GM13976 (cell line): ENCODE results near the gene UTP4.
"Not testable (repeated sequence)": the region's sequence is repeated elsewhere in the genome, so short reads cannot be mapped to it uniquely, and the experiment has no call there.

ENCODE experiments used
- DNase-seq: peaks from one replicate; pipeline ENCODE4 v3.0.0; 2012; ENCODE audit warnings: low spot score
- in situ Hi-C: fragments of 300-500 bp; cut with MboI; formaldehyde crosslinking; loops from one replicate; pipeline ENCODE4 v1.12.0; 2022; ENCODE audit warnings: low sequenced_read_pairs, mixed read lengths, inconsistent platforms; ENCODE audit not compliant: unreplicated experiment
- TF ChIP-seq, protein P1 (sequence below): IDR thresholded peaks from 2 replicates; pipeline ENCODE4 v1.5.1; 2012; ENCODE audit warnings: borderline replicate concordance, mild to moderate bottlenecking; ENCODE audit not compliant: insufficient read depth; ENCODE audit errors: extremely low read depth, missing control alignments, control extremely low read depth

Gene UTP4

DNA sequence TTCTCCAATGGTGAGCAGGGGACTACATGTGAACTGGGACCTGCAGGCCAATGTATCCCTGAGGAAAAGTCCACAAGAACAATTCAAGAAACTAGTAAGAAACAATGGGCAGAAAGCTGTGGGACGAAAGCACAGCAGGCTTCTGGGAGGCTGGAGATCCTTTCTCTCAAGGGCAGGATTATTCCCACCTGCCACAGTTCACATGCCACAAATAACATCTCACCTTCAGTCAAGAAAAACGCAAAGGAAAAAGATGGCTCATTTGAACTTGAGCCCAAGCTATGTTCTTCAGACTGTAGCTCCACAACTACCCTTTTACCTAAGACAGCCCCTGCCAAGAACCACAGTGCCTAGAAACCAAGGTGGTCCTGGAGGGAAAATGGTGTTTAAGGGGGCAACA lies 14.0 kb upstream of the UTP4 start:
- no peak for DNase-seq
- in situ Hi-C loops = loop anchor here (10.0 to 25.0 kb wide), 2 partner anchors 256 to 414 kb away; no protein-coding TSS in a partner anchor
- TF ChIP-seq, protein P1, sequence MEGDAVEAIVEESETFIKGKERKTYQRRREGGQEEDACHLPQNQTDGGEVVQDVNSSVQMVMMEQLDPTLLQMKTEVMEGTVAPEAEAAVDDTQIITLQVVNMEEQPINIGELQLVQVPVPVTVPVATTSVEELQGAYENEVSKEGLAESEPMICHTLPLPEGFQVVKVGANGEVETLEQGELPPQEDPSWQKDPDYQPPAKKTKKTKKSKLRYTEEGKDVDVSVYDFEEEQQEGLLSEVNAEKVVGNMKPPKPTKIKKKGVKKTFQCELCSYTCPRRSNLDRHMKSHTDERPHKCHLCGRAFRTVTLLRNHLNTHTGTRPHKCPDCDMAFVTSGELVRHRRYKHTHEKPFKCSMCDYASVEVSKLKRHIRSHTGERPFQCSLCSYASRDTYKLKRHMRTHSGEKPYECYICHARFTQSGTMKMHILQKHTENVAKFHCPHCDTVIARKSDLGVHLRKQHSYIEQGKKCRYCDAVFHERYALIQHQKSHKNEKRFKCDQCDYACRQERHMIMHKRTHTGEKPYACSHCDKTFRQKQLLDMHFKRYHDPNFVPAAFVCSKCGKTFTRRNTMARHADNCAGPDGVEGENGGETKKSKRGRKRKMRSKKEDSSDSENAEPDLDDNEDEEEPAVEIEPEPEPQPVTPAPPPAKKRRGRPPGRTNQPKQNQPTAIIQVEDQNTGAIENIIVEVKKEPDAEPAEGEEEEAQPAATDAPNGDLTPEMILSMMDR = no peak

DNA sequence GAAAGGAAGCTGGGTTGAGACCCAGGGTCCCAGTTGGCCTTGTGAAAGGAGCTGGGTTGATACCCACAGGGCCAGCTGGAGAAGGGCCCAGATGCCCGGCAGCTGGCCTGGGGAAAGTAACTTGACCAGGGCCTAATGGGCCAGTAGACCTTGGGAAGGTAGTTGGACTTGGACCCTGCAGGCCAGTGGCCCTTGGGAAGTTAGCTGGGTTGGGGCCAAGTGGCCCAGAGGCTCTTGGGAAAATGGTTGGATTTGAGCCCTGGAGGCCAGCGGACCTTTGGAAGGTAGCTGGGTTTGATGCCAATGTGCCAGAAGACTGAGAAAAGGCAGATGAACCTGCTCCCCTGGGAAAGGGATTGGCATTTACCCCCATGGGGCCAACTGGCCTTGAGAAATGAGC lies 13.5 kb upstream of the UTP4 start:
- in situ Hi-C loops = loop anchor here (10.0 to 25.0 kb wide), 2 partner anchors 257 to 414 kb away; no protein-coding TSS in a partner anchor

DNA sequence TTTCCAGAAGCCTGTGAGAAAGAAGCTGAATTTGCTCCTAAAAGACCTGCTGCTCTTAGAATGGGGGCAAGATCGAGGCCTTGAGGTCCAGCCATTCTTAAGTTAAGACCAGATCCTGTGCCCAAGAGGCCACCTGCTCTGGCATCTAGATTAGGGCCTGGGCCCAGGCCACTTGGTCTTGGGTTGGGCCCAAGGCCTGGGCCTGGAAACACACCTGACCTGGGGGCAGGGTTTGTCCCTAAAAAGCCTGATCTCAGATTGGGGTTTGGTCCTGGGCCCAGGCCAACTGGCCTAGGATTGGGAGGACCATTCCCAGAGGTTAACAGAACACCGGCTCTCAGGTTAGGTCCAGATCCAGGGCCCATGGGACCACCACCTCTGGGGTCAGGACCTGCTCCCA lies 12.9 kb upstream of the UTP4 start:
- DNase-seq = no peak
- TF ChIP-seq, protein P1 = no peak
- in situ Hi-C loops = loop anchor here (10.0 to 25.0 kb wide), 2 partner anchors 257 to 415 kb away; no protein-coding TSS in a partner anchor

More for the DNA sequence above, 13.5 kb upstream of the UTP4 start:
- no peak for DNase-seq
- TF ChIP-seq, protein P1 = no peak

DNA sequence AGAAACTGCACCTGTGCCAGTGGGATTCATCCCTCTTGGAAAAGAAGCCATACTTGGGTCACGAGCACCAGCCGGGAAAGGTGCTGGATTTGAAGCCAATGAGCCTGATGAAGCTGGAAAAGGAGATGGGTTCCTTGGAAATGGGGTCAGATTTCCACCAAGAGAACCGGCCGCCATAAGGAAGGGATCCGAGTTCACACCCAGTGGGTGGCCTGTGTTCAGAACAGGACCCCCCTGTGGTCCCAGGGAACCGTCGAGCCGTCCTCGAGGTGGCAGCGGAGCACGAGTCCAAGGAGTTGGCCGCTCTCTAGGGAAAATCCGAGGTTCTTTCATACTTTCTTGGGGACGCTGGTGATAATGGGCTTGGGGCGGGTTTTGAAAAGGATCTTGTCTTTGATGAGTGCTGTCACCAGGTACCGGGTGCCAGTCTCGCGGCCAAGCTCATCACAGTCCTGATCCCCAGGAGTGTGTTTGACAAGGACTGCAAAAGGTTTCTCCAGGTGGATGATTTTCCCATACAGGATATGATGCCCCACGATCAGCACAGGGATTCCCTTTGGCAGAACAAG lies 12.3 kb upstream of the UTP4 start:
- in situ Hi-C loops = loop anchor here (25.0 kb wide), 1 partner anchor 258 kb away; no protein-coding TSS in a partner anchor
- TF ChIP-seq, protein P1 = no peak
- no peak for DNase-seq

DNA sequence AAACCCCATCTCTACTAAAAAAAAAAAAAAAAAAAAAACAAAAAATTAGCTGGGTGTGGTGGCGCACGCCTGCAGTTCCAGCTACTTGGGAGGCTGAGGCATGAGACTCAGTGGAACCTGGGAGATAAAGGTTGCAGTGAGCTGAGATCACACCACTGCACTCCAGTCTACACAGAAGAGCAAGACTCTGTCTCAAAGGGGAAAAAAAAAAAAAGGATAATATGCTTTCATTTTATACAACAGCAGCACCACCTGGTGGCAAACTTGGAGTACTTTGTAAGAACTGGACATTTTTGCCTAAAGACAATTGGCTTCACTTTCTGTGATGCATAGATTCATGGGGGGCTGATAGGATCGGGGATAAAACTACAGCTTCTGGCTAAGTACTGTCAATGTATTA lies 8.5 kb upstream of the UTP4 start:
- in situ Hi-C loops = loop anchor here (25.0 kb wide), 1 partner anchor 262 kb away; no protein-coding TSS in a partner anchor
- TF ChIP-seq, protein P1 = peak; percentile 52
- DNase-seq = peak; percentile 69

DNA sequence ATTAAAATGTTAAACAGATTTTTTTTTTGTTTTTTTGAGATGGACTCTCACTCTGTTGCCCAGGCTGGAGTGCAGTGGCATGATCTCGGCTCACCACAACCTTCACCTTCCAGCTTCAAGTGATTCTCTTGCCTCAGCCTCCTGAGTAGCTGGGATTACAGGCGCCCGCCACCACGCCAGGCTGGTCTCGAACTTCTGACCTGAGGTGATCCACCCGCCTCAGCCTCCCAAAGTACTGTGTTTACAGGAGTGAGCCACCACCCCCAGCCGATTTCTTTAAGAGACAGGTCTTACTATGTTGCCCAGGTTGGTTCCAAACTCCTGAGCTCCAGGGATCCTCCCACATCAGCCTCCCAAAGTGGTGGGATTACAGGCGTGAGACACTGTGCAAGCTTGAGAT lies 8.0 kb upstream of the UTP4 start:
- not testable (repeated sequence) for DNase-seq

DNA sequence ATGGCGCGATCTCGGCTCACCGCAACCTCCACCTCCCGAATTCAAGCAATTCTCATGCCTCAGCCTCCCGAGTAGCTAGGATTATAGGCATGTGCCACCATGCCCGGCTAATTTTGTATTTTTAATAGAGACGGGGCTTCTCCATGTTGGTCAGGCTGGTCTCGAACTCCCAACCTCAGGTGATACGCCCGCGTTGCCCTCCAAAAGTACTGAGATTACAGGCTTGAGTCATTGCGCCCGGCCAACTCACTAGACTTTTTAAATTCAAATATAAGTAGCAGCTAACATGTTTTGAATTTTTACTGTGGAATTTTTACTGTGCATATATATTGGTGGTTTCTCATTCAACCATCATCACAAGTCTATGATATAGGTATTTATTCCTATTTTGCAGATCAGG lies 7.5 kb upstream of the UTP4 start:
- in situ Hi-C loops = loop anchor here (25.0 kb wide), 1 partner anchor 263 kb away; no protein-coding TSS in a partner anchor
- DNase-seq = not testable (repeated sequence)

More for the DNA sequence above, 8.0 kb upstream of the UTP4 start:
- in situ Hi-C loops = loop anchor here (25.0 kb wide), 1 partner anchor 262 kb away; no protein-coding TSS in a partner anchor
